ENCODE data around the gene PTPRK.

- TF ChIP-seq CTCF (IDR thresholded peaks at IDR 0.05 in 2 of 3, conservative IDR thresholded peaks at IDR 0.05 in 1 of 3; ENCODE audit: borderline replicate concordance in 1 of 3, insufficient read depth in 1 of 3, low read depth in 2 of 3, low read length in 2 of 3) (no peak), EZH2 (IDR thresholded peaks at IDR 0.05) (no peak), EZH2phosphoT487 (IDR thresholded peaks at IDR 0.05; ENCODE audit: borderline replicate concordance) (no peak), REST (IDR thresholded peaks at IDR 0.05; ENCODE audit: low read depth) (no peak), MAX (IDR thresholded peaks at IDR 0.05) (no peak)
Measured at GRCh38 chr6:128266946-128267345, 253.5 kb downstream of the PTPRK start.
